Hematopoietic multipotent progenitor cell treated with erythropoietin and hydrocortisone succinate and interleukin-3 and kit ligand, for 8 days (in vitro differentiated cells): Measurements from ENCODE around the gene TTPAL.

ENCODE experiments used
- DNase-seq: peaks from one replicate; pipeline ENCODE4 v3.0.0-alpha.2; 2015

Gene TTPAL

GRCh38 chr20:44442298-44443070, 33.2 kb upstream of the TTPAL start:
- no peak for DNase-seq

- DNase-seq = no peak
Measured at GRCh38 chr20:44445742-44446710, 29.6 kb upstream of the TTPAL start.

GRCh38 chr20:44447827-44448419, 27.8 kb upstream of the TTPAL start:
- no peak for DNase-seq

- peak; percentile 67 for DNase-seq
Measured at GRCh38 chr20:44448753-44449546, 26.7 kb upstream of the TTPAL start.

GRCh38 chr20:44449864-44450263, 25.8 kb upstream of the TTPAL start:
- no peak for DNase-seq

- no peak for DNase-seq
Measured at GRCh38 chr20:44450281-44450889, 25.3 kb upstream of the TTPAL start.

- DNase-seq = no peak
Measured at GRCh38 chr20:44450903-44451450, 24.7 kb upstream of the TTPAL start.

- DNase-seq = no peak
Measured at GRCh38 chr20:44454306-44454963, 21.2 kb upstream of the TTPAL start.

GRCh38 chr20:44455126-44455525, 20.5 kb upstream of the TTPAL start:
- DNase-seq = no peak

- DNase-seq = no peak
Measured at GRCh38 chr20:44456611-44457010, 19.1 kb upstream of the TTPAL start.

GRCh38 chr20:44457016-44457415, 18.7 kb upstream of the TTPAL start:
- peak; percentile 94 for DNase-seq

GRCh38 chr20:44459271-44459670, 16.4 kb upstream of the TTPAL start:
- DNase-seq = peak; percentile 82

- DNase-seq = peak; percentile 84
Measured at GRCh38 chr20:44460795-44461141, 14.9 kb upstream of the TTPAL start.

GRCh38 chr20:44461142-44461802, 14.4 kb upstream of the TTPAL start:
- no peak for DNase-seq

- no peak for DNase-seq
Measured at GRCh38 chr20:44461803-44462174, 13.9 kb upstream of the TTPAL start.

- DNase-seq = no peak
Measured at GRCh38 chr20:44463466-44463865, 12.2 kb upstream of the TTPAL start.

- no peak for DNase-seq
Measured at GRCh38 chr20:44464514-44464913, 11.2 kb upstream of the TTPAL start.

- no peak for DNase-seq
Measured at GRCh38 chr20:44465001-44465560, 10.6 kb upstream of the TTPAL start.

GRCh38 chr20:44467289-44467883, 8.3 kb upstream of the TTPAL start:
- DNase-seq = no peak
